PC-3 (cell line): Measurements from ENCODE around the gene NAGPA. TPM values are rescaled to one million over a fixed set of nuclear protein-coding genes. Genes with fewer than 3 reads are reported as not detected.
A peak's percentile ranks its signal among the peaks of the same experiment; 100 is the strongest.

Experiments
- ATAC-seq: fragments of 200-7000 bp; cut with Tn5 transposase; 2 replicates; pipeline ENCODE4 v1.9.1; 2020; ENCODE audit warnings: mild to moderate bottlenecking, moderate library complexity
- BruUV-seq: library from RNA; stranded (reverse); fragments of 400-500 nt; replicated peaks from 2 replicates; lab custom pipeline; 2021; lab: Mats Ljungman, UMichigan
- CTCF ChIA-PET: fragments of 300-600 bp; sonication (Branson Sonifier 250); formaldehyde crosslinking; loops from one replicate; lab custom pipeline; 2022; ENCODE audit warnings: antibody characterized with exemption; lab: Charles Lee
- POLR2A ChIA-PET: fragments of 300-600 bp; sonication (Branson Sonifier 250); formaldehyde crosslinking; loops from one replicate; lab custom pipeline; 2022; ENCODE audit warnings: antibody characterized with exemption; ENCODE audit not compliant: unreplicated experiment; lab: Charles Lee
- DNase-seq: peaks from one replicate; pipeline ENCODE4 v3.0.0-alpha.2; 2015
- H2AFZ ChIP-seq: fragments of 300-600 bp; sonication (generic); 2 replicates; pipeline ENCODE4 v1.6.0; 2016; ENCODE audit warnings: antibody characterized with exemption, low read length
- H3F3A ChIP-seq: fragments of 300-600 bp; sonication (generic); one replicate; pipeline ENCODE4 v1.6.0; 2017; ENCODE audit warnings: antibody characterized with exemption, low read length, control low read depth, mild to moderate bottlenecking; ENCODE audit not compliant: unreplicated experiment
- H3K27ac ChIP-seq: fragments of 300-600 bp; sonication (generic); 2 replicates; pipeline ENCODE4 v1.5.1; 2016; ENCODE audit warnings: mild to moderate bottlenecking, low read length
- H3K27me3 ChIP-seq: fragments of 300-600 bp; sonication (generic); 2 replicates; pipeline ENCODE4 v1.6.1; 2016; ENCODE audit warnings: low read length, mixed read lengths
- H3K36me3 ChIP-seq: fragments of 300-600 bp; sonication (generic); 2 replicates; pipeline ENCODE4 v1.6.1; 2016; ENCODE audit warnings: low read depth, mixed run types, low read length, mixed read lengths
- H3K4me1 ChIP-seq: fragments of 300-600 bp; sonication (generic); 2 replicates; pipeline ENCODE4 v1.5.1; 2016; ENCODE audit warnings: low read length; ENCODE audit not compliant: insufficient read depth
- H3K4me2 ChIP-seq: fragments of 300-600 bp; sonication (generic); 2 replicates; pipeline ENCODE4 v1.6.0; 2016; ENCODE audit warnings: low read length
- H3K4me3 ChIP-seq: fragments of 300-600 bp; sonication (generic); 2 replicates; pipeline ENCODE4 v1.5.1; 2016; ENCODE audit warnings: mild to moderate bottlenecking, low read length, mixed read lengths
- H3K79me2 ChIP-seq: fragments of 300-600 bp; sonication (generic); 2 replicates; pipeline ENCODE4 v1.6.1; 2017; ENCODE audit warnings: low read length, mixed read lengths
- H3K9ac ChIP-seq: fragments of 300-600 bp; sonication (generic); 2 replicates; pipeline ENCODE4 v1.6.0; 2016; ENCODE audit warnings: mild to moderate bottlenecking, low read length
- H3K9me2 ChIP-seq: fragments of 300-600 bp; sonication (generic); replicated peaks from 2 replicates; pipeline ENCODE4 v1.6.1; 2016; ENCODE audit warnings: mixed run types, low read length, mixed read lengths
- H3K9me3 ChIP-seq: fragments of 300-600 bp; sonication (generic); 2 replicates; pipeline ENCODE4 v1.6.1; 2016; ENCODE audit warnings: low read length, mixed read lengths
- H4K20me1 ChIP-seq: fragments of 300-600 bp; sonication (generic); 2 replicates; pipeline ENCODE4 v1.6.1; 2016; ENCODE audit warnings: low read length, mixed read lengths
- EZH2 ChIP-seq: fragments of 300-600 bp; sonication (generic); IDR thresholded peaks from one replicate; pipeline ENCODE4 v1.6.1; 2017; ENCODE audit warnings: antibody characterized with exemption, mild to moderate bottlenecking, low read length; ENCODE audit not compliant: unreplicated experiment
- EZH2phosphoT487 ChIP-seq: fragments of 300-600 bp; sonication (generic); IDR thresholded peaks from 2 replicates; pipeline ENCODE4 v1.6.1; 2018; ENCODE audit warnings: mild to moderate bottlenecking, antibody characterized with exemption, low read length, borderline replicate concordance
- intact Hi-C: fragments of 100-400 bp; cut with micrococcal nuclease; formaldehyde crosslinking; loops from 2 replicates; pipeline ENCODE4 v1.9.0; 2023
- total RNA-seq: library from RNA; depleted of rRNA; stranded (reverse); fragments of >200 nt; gene quantifications from 2 replicates; pipeline ENCODE4 v1.2.3, GENCODE V29; 2014
- TF ChIP-seq, protein P1 (sequence below): fragments of 300-600 bp; sonication (generic); conservative IDR thresholded peaks from 2 replicates; pipeline ENCODE4 v1.5.1; 2017; ENCODE audit warnings: antibody characterized with exemption, low read depth, mild to moderate bottlenecking, low read length

Gene NAGPA
- total RNA-seq, 1 experiment from 2014 or later: 26.2 TPM

DNA sequence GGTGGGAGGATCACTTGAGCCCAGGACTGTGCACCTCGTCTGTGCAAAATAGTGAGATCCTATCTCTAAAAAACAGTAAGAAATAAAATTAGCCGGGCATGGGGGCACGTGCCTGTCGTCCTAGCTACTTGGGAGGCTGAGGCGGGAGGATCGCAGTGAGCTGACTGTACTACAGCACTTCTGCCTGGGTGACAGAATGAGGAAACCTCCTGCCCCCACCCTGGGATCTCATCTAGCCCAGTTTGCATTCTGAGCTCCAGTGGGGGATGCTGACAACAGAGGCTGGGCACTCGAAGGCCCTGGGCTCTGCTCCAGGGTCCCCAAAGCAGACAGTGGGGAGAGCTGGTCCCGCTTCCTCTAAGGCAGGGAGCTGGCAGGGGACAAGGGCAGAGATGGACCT, 7.1 kb downstream of the NAGPA start:
- no peaks in the 10 kb centered on the region for H3K79me2 ChIP-seq
- H3K9me3 ChIP-seq: no peaks in the 10 kb centered on the region
- DNase-seq: no peak
- POLR2A ChIA-PET: interaction anchor here (0.7 kb wide), 1 partner anchor 127 kb away, joined by 3 read pairs; no protein-coding TSS in a partner anchor
- intact Hi-C loops: no loop called here
- H3K4me1 ChIP-seq: peaks cover 9% of the 10 kb centered on the region
- H3K4me3 ChIP-seq: no peak overlapping the region
- no peaks in the 10 kb centered on the region for H3K27me3 ChIP-seq
- H2AFZ ChIP-seq: no peak overlapping the region
- no peak for ATAC-seq
- H3K27ac ChIP-seq: no peak overlapping the region
- no peak for TF ChIP-seq EZH2phosphoT487
- TF ChIP-seq, protein P1, sequence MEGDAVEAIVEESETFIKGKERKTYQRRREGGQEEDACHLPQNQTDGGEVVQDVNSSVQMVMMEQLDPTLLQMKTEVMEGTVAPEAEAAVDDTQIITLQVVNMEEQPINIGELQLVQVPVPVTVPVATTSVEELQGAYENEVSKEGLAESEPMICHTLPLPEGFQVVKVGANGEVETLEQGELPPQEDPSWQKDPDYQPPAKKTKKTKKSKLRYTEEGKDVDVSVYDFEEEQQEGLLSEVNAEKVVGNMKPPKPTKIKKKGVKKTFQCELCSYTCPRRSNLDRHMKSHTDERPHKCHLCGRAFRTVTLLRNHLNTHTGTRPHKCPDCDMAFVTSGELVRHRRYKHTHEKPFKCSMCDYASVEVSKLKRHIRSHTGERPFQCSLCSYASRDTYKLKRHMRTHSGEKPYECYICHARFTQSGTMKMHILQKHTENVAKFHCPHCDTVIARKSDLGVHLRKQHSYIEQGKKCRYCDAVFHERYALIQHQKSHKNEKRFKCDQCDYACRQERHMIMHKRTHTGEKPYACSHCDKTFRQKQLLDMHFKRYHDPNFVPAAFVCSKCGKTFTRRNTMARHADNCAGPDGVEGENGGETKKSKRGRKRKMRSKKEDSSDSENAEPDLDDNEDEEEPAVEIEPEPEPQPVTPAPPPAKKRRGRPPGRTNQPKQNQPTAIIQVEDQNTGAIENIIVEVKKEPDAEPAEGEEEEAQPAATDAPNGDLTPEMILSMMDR: no peak
- TF ChIP-seq EZH2: no peak
- no peaks in the 10 kb centered on the region for H3K9me2 ChIP-seq
- H3K36me3 ChIP-seq: no peaks in the 10 kb centered on the region
- BruUV-seq: no TSS peak
- H3F3A ChIP-seq: no peaks in the 10 kb centered on the region
- no peak overlapping the region for H3K4me2 ChIP-seq
- H3K9ac ChIP-seq: no peak overlapping the region
- no peaks in the 10 kb centered on the region for H4K20me1 ChIP-seq
- CTCF ChIA-PET: no interaction called here

DNA sequence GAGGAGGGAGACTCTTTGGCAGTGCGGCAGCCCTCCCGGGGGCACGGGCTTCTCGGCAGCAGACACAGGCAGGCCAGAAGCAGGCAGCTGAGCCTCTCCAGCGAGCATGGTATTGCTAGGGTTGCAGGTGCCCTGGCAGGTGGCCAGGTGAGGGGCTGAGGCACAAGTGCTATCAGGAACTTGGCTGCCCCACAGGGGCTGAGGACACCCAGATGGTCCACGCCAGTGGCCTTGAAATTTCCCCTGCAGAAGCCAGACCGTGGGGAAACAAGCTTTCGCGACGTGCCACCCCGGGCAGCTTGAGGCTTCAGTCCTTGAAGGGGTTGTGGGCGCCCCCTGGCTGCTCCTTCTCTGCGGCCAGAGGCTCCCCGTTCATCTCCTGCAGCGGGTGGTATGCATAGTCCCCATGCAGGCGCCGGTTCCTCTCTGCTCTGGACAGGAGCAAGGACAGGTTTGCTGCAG, 8.5 kb downstream of the NAGPA start:
- Histone ChIP-seq H3K4me2 (no peak overlapping the region), H3K27me3 (no peaks in the 10 kb centered on the region), H3K4me1 (peaks cover 9% of the 10 kb centered on the region), H4K20me1 (no peaks in the 10 kb centered on the region), H3F3A (no peaks in the 10 kb centered on the region), H3K9me3 (no peaks in the 10 kb centered on the region), H3K79me2 (no peaks in the 10 kb centered on the region), H3K9me2 (no peaks in the 10 kb centered on the region), H3K4me3 (no peak overlapping the region), H2AFZ (no peak overlapping the region), H3K36me3 (no peaks in the 10 kb centered on the region), H3K27ac (no peak overlapping the region), H3K9ac (no peak overlapping the region)
- no TSS peak for BruUV-seq
- CTCF ChIA-PET: interaction anchor here (0.5 kb wide), 1 partner anchor 9 kb away, joined by 4 read pairs; no protein-coding TSS in a partner anchor
- no peak for TF ChIP-seq EZH2
- TF ChIP-seq, protein P1: peak; percentile 28; the same call in 1 of the 2 replicates
- peak; percentile 63 for ATAC-seq
- POLR2A ChIA-PET: no interaction called here
- DNase-seq: no peak
- intact Hi-C loops: no loop called here

GRCh38 chr16:5024632-5025031, 9.1 kb downstream of the NAGPA start:
- no peaks in the 10 kb centered on the region for H3F3A ChIP-seq
- no peaks in the 10 kb centered on the region for H3K9me2 ChIP-seq
- ATAC-seq (peak; percentile 91), DNase-seq (peak; percentile 82)
- peaks cover 9% of the 10 kb centered on the region for H3K4me1 ChIP-seq
- H3K79me2 ChIP-seq: no peaks in the 10 kb centered on the region
- H3K36me3 ChIP-seq: no peaks in the 10 kb centered on the region
- intact Hi-C loops: loop anchor here (5.0 kb wide), 1 partner anchor 57 kb away; no protein-coding TSS in a partner anchor
- TF ChIP-seq, protein P1: peak; percentile 51
- no peak for TF ChIP-seq EZH2phosphoT487
- H3K27me3 ChIP-seq: no peaks in the 10 kb centered on the region
- no peak overlapping the region for H3K27ac ChIP-seq
- H3K4me3 ChIP-seq: no peak overlapping the region
- H2AFZ ChIP-seq: no peak overlapping the region
- no TSS peak for BruUV-seq
- ChIA-PET POLR2A (interaction anchor here (0.5 kb wide), 1 partner anchor 290 kb away, joined by 3 read pairs; no protein-coding TSS in a partner anchor), CTCF (interaction anchor here (0.5 to 0.6 kb wide), 2 partner anchors 10 to 24 kb away, joined by 3 to 4 read pairs; no protein-coding TSS in a partner anchor)
- H3K9ac ChIP-seq: no peak overlapping the region
- H3K9me3 ChIP-seq: no peaks in the 10 kb centered on the region
- no peaks in the 10 kb centered on the region for H4K20me1 ChIP-seq
- no peak overlapping the region for H3K4me2 ChIP-seq
